HG02840 (cell line): ENCODE measurements around the gene MPHOSPH9.

Experiments used
- ATAC-seq: cut with Tn5 transposase; IDR thresholded peaks from one replicate; pipeline ENCODE4 v1.9.1; 2021; ENCODE audit warnings: mild to moderate bottlenecking, moderate library complexity, moderate number of reproducible peaks; ENCODE audit not compliant: unreplicated experiment, low FRiP score

The MPHOSPH9 gene

GRCh38 chr12:123104809-123105208 lies 128.1 kb downstream of the MPHOSPH9 start:
- no peak for ATAC-seq
